Measurements from ENCODE around the gene DYNLT1. TPM values are rescaled to one million over a fixed set of nuclear protein-coding genes. Genes with fewer than 3 reads are reported as not detected.

The DYNLT1 gene
- total and polyA plus RNA-seq, 2 of the 13 experiments (the other 11 are each of a cell fraction or from before 2014, with no cell fraction given), result 108 to 171 TPM

GRCh38 chr6:158629367-158630221, 14.9 kb downstream of the DYNLT1 start (continued):
- TF ChIP-seq EHMT2 (IDR thresholded peaks at IDR 0.05; ENCODE audit: borderline replicate concordance, low read depth, low read length), result no peak
- no peak for TF ChIP-seq NFYC (CRISPR knock-in tag; IDR thresholded peaks at IDR 0.05)
- no peak for TF ChIP-seq NCOA5 (CRISPR knock-in tag; IDR thresholded peaks at IDR 0.05)
- no peak for TF ChIP-seq ZNF749 (CRISPR knock-in tag; IDR thresholded peaks at IDR 0.05; ENCODE audit: borderline replicate concordance)
- no peak for TF ChIP-seq IRX3 (CRISPR knock-in tag; IDR thresholded peaks at IDR 0.05; ENCODE audit: borderline replicate concordance, low read depth)
- TF ChIP-seq ZNF589 (CRISPR knock-in tag; conservative IDR thresholded peaks at IDR 0.05), result no peak
- TF ChIP-seq ZNF775 (CRISPR knock-in tag; IDR thresholded peaks at IDR 0.05; ENCODE audit: borderline replicate concordance), result no peak
- TF ChIP-seq ARID3A (IDR thresholded peaks at IDR 0.05; ENCODE audit: low read depth, low read length), result no peak
- no peak for TF ChIP-seq ATF7 (IDR thresholded peaks at IDR 0.05)
- TF ChIP-seq ATF7 (CRISPR knock-in tag; IDR thresholded peaks at IDR 0.05), result 0 out of 2 replicates have a peak, but pooled peaks have one; percentile 38
- TF ChIP-seq ZNF160 (CRISPR knock-in tag; IDR thresholded peaks at IDR 0.05), result no peak
- peak; percentile 32; the same call in 1 of the 2 replicates for TF ChIP-seq GMEB1 (CRISPR knock-in tag; IDR thresholded peaks at IDR 0.05; ENCODE audit: borderline replicate concordance)
- no peak; the same call in 1 of the 2 replicates for TF ChIP-seq CBX5 (CRISPR knock-in tag; IDR thresholded peaks at IDR 0.05; ENCODE audit: borderline replicate concordance)
- peak; percentile 47 for TF ChIP-seq ZBTB38 (CRISPR knock-in tag; IDR thresholded peaks at IDR 0.05)
- 0 out of 2 replicates have a peak, but pooled peaks have one; percentile 57 for TF ChIP-seq AKAP8 (CRISPR knock-in tag; IDR thresholded peaks at IDR 0.05)
- no peak for TF ChIP-seq ZMYM3 (CRISPR knock-in tag; IDR thresholded peaks at IDR 0.05)
- no peak for TF ChIP-seq KLF16 (CRISPR knock-in tag; IDR thresholded peaks at IDR 0.05)
- TF ChIP-seq POGZ (CRISPR knock-in tag; IDR thresholded peaks at IDR 0.05), result peak; percentile 84
- TF ChIP-seq ZFP82 (CRISPR knock-in tag; IDR thresholded peaks at IDR 0.05; ENCODE audit: borderline replicate concordance), result no peak
- TF ChIP-seq JUND (CRISPR knock-in tag; IDR thresholded peaks at IDR 0.05), result 0 out of 2 replicates have a peak, but pooled peaks have one; percentile 24
- no peak for TF ChIP-seq ZBTB3 (CRISPR knock-in tag; IDR thresholded peaks at IDR 0.05; ENCODE audit: borderline replicate concordance, low read depth)
- no peak for TF ChIP-seq CREBL2 (CRISPR knock-in tag; IDR thresholded peaks at IDR 0.05; ENCODE audit: borderline replicate concordance)
- TF ChIP-seq TRIM24 (CRISPR knock-in tag; IDR thresholded peaks at IDR 0.05), result no peak
- no peak for TF ChIP-seq AGO1 (IDR thresholded peaks at IDR 0.05; ENCODE audit: low read depth, low read length, poor library complexity, severe bottlenecking)
- 0 out of 2 replicates have a peak, but pooled peaks have one; percentile 58 for TF ChIP-seq KLF11 (CRISPR knock-in tag; IDR thresholded peaks at IDR 0.05)
- no peak for TF ChIP-seq CREM (IDR thresholded peaks at IDR 0.05)
- TF ChIP-seq CREM (CRISPR knock-in tag; IDR thresholded peaks at IDR 0.05), result no peak
- TF ChIP-seq PHF21A (CRISPR knock-in tag; IDR thresholded peaks at IDR 0.05), result peak; percentile 69
